CD4-positive, alpha-beta T cell treated with Interleukin-4 for 1 hour (primary cell): Measurements from ENCODE around the gene IFNA5.

ENCODE experiments used
- DNase-seq, 2 donors: peaks; one replicate each; pipeline ENCODE4 v3.0.0-alpha.2; 2020 to 2022

IFNA5 gene

DNA sequence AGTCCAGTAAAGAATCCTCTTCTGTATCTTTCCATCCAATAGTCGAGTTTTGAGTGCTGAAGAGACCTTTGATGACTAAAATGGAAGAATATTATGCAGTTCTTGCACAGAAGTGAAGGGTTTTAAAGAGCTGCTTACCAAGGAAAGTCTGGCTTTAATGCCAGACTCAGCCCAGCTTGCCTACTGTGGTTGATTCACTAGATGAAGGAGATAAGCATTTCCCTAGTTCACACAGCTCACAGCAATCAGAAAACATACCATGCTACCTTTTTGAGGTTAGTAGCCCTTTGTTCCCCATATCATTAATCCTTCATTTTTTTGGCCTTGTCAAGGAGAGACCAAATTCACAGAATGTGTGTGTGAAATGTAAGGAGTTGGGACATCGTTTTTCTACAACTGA is 15.3 kb downstream of the IFNA5 start:
- DNase-seq = no peak

DNA sequence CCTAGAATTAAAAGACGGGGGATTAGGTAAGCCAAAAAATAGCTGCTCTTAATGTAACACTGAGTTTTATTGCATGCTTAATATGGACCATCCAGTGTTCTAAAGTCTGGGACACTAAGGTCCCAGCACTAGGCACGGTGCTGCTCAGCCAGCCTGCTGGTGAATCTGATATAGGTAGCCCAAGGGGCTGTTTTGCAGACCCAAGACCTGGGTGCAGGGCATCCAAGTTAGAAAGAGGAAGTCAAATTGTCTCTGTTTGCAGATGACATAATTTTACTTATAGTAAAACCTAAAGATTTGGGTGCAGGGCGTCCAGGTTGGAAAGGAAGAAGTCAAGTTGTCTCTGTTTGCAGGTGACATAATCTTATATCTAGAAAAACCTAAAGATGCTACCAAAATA is 17.8 kb downstream of the IFNA5 start:
- no peak for DNase-seq

DNA sequence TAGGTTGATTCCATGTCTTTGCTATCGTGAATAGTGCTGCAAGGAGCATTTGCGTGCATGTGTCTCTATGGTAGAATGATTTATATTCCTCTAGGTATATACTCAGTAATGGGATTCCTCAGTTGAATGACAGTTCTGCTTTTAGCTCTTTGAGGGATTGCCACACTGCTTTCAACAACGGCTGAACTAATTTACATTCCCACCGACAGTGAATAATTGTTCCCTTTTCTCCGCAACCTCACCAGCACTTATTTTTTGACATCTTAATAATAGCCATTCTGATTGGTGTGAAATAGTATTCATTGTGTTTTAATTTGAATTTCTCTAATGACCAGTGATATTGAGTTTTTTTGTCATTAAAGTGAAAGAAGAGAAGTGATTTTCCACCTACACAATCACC is 18.5 kb downstream of the IFNA5 start:
- DNase-seq = no peak

GRCh38 chr9:21286099-21286498 is 19.0 kb downstream of the IFNA5 start:
- DNase-seq = no peak

DNA sequence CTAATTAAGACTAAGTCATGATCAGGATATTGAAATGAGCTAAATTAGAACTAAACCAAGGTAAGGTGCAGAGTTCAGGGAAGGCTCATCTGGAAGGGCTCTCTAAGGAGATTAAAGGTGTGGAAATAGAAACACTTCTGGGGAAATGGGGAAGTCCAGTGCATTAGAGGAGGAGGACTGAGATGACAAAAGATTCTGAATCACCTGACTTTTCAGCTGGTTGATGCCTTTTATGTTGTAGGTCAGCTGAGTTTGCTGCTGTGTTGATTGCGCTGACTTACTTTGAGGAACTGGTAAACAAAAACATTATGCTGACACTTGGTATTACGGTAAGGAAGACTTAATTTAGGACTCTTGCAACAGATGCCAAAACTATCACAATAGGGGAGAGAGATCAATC is 23.8 kb downstream of the IFNA5 start:
- DNase-seq = no peak

DNA sequence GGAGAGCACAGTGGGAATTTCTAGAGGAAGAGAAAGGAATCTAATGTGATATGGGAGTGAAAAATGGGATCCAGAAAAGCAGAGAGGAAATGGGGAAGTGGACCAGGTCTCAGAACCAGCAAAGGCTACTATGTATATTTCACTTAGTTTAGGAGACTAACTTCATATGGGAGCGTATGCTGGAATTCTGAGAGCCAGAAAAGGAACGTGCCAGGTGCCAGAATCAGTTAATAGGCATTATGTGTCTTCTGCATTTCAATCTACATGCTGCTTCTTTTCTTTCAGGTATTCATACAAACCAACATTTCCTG is 36.8 kb downstream of the IFNA5 start:
- DNase-seq = no peak

- no peak for DNase-seq
These were observed 37.4 kb downstream of the IFNA5 start for GRCh38 chr9:21267485-21268346.

- DNase-seq = no peak
These were observed 38.2 kb downstream of the IFNA5 start for GRCh38 chr9:21266733-21267484.

DNA sequence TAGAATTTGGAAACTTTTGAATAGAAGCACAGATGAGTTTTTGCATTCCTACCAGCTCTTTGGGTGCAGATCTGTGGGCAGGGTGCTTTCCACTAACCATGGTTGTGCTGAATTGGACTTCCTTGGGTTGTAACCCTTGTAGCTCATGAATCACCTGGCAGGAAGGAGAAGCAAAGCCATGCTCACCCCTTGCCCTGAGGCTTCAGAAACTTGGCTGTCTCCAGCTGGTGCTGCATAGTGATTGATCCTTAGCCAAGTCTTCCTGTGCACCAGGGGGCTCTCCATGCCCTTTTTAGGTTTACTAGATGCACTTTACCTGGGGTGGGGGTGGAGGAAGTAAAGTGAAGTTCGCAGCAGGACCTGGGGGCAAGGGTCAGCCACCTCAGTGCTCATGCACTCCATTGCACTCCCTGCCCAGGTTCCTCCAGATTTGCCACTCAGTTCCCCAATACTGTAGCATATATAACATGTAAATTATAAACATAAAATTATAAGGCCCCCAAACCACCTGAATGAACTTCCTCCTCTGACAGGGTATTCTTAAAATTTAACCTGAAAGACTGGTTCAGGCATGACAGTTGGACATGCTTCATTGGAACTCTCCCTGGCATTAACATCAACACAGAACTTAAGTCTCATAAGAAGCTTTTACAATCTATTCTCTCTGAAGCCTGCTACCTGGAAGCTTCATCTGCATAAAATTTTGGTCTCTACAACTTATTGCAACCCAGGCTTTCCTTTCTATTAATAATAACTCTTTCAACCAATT is 39.5 kb downstream of the IFNA5 start:
- no peak for DNase-seq

- DNase-seq = no peak
These were observed 49.4 kb downstream of the IFNA5 start for GRCh38 chr9:21255538-21256212.
